ENCODE results near the gene MED25.

DNA sequence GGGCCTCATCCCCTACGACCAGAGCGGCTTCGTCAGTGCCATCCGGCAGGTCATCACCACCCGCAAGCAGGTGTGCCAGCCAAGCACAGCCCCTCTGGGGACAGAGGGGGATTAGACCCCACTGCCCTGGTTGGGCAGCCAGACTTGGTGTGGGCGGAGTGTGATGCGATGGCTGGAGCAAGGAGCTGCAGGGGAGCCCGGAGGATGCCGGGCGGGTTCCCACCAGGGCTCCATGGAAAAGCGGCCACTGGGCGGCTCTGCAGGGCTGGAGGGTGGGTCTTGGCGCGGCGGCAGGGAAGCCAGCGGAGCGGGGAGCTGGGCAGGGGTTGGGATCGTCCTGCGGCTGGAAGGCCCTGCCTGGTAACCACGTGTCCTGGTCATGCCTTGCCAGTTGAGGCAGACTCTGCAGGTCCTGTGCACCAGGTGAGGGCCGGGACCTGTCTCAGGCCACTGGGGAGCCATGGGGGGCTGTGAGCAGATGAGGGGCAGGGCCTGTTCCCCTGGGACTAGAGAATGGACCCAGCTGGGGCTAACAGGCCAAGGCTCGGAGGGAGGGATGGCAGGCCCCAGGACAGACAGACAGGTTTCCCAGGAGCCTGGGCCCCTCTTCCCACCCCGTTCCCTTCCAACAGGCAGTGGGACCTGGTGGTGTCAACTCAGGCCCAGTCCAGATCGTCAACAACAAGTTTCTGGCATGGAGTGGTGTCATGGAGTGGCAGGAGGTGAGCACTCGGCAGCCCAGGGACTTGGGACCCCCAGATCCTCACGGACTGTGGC lies 39.2 kb downstream of the MED25 start:
- TF ChIP-seq POLR2A (IDR thresholded peaks at IDR 0.05; ENCODE audit: low read depth, low read length) (no peak), RAD21 (IDR thresholded peaks at IDR 0.05; ENCODE audit: low read length) (no peak), RCOR1 (IDR thresholded peaks at IDR 0.05; ENCODE audit: insufficient replicate concordance, low read length) (no peak), RFX5 (IDR thresholded peaks at IDR 0.05; ENCODE audit: low read depth, low read length) (no peak), NFE2L2 (IDR thresholded peaks at IDR 0.05; ENCODE audit: low read depth, low read length) (no peak), MAZ (IDR thresholded peaks at IDR 0.05; ENCODE audit: borderline replicate concordance, low read depth, low read length) (no peak), MXI1 (IDR thresholded peaks at IDR 0.05; ENCODE audit: borderline replicate concordance, low read depth, low read length) (no peak)
- TF ChIP-seq, protein P1, sequence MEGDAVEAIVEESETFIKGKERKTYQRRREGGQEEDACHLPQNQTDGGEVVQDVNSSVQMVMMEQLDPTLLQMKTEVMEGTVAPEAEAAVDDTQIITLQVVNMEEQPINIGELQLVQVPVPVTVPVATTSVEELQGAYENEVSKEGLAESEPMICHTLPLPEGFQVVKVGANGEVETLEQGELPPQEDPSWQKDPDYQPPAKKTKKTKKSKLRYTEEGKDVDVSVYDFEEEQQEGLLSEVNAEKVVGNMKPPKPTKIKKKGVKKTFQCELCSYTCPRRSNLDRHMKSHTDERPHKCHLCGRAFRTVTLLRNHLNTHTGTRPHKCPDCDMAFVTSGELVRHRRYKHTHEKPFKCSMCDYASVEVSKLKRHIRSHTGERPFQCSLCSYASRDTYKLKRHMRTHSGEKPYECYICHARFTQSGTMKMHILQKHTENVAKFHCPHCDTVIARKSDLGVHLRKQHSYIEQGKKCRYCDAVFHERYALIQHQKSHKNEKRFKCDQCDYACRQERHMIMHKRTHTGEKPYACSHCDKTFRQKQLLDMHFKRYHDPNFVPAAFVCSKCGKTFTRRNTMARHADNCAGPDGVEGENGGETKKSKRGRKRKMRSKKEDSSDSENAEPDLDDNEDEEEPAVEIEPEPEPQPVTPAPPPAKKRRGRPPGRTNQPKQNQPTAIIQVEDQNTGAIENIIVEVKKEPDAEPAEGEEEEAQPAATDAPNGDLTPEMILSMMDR (conservative IDR thresholded peaks at IDR 0.05; ENCODE audit: low read depth, low read length): no peak
- TF ChIP-seq, protein P2, sequence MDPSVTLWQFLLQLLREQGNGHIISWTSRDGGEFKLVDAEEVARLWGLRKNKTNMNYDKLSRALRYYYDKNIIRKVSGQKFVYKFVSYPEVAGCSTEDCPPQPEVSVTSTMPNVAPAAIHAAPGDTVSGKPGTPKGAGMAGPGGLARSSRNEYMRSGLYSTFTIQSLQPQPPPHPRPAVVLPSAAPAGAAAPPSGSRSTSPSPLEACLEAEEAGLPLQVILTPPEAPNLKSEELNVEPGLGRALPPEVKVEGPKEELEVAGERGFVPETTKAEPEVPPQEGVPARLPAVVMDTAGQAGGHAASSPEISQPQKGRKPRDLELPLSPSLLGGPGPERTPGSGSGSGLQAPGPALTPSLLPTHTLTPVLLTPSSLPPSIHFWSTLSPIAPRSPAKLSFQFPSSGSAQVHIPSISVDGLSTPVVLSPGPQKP (IDR thresholded peaks at IDR 0.05; ENCODE audit: borderline replicate concordance, low read depth, low read length): no peak

All from IMR-90 (cell line).